ENCODE measurements around the gene TAF10.
A peak's percentile ranks its signal among the peaks of the same experiment; 100 is the strongest.

TAF10 gene

DNA sequence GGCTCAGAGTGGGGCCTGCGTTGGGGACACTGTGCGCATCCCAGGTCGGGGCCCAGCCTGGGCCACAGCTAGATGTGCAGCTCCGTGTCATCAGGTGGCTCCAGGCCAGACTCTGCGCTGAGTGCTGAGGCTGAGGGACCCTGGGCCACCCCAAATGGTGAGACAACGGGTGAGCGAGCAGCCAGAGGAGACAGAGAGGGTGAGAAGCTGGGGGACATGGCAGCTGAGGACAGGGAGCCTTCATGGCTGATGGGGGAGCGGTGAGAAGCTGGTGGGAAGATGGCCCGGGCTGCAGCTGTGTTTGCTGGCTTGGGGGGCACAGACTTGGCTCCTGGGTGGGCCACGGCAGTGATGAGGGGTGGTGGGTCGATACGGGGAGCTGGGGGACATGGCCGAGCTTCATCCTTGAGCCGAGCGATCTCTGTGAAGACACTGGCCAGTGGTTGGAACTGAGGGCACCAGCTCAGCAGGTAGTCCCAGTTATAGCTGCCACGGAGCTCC is 9.7 kb upstream of the TAF10 start:
- H3K27ac ChIP-seq (replicated peaks; ENCODE audit: low read length), result no peak overlapping the region
- peaks cover 18 to 45% of the 10 kb centered on the region in 2 donors for H3K36me3 ChIP-seq (replicated peaks in 1 of 2; ENCODE audit: control insufficient read depth in 2 of 2, insufficient read depth in 2 of 2, low read length in 2 of 2)
- no peak overlapping the region for H2BK15ac ChIP-seq (ENCODE audit: low read length)
- WGBS, 2 donors (ENCODE audit: extremely low coverage in 2 of 2, insufficient read length in 2 of 2, insufficient replicate concordance in 1 of 2), result no CpG with 5 or more reads among the region's 16 CpGs
- H3K79me1 ChIP-seq (ENCODE audit: low read depth, low read length), result peaks cover 3% of the 10 kb centered on the region
- H3K23ac ChIP-seq (ENCODE audit: low read depth, low read length, poor library complexity), result peak overlapping the region; percentile 70
- H3K4ac ChIP-seq (ENCODE audit: low read length), result no peak overlapping the region
- H3K14ac ChIP-seq (ENCODE audit: low read length), result no peak overlapping the region
- no peaks in the 10 kb centered on the region for H3K27me3 ChIP-seq (ENCODE audit: control insufficient read depth in 3 of 3, insufficient read depth in 3 of 3, low read depth in 1 of 3, low read length in 3 of 3)
- H4K8ac ChIP-seq (ENCODE audit: low read depth, low read length), result no peak overlapping the region
- no peak overlapping the region for H2AK5ac ChIP-seq (ENCODE audit: low read depth, low read length)
- no peak overlapping the region for H3K9ac ChIP-seq (ENCODE audit: low read depth, low read length, poor library complexity)
- peaks cover 4 to 8% of the 10 kb centered on the region in 2 donors for H3K4me1 ChIP-seq (ENCODE audit: control insufficient read depth in 2 of 2, insufficient read depth in 1 of 2, low read depth in 1 of 2, low read length in 2 of 2)
- no peak overlapping the region for H2BK120ac ChIP-seq (ENCODE audit: low read depth, low read length)
- no peak overlapping the region for H2BK12ac ChIP-seq (ENCODE audit: low read length)
- peak overlapping the region in 1 of 2 donors; percentile 9 for H3K4me3 ChIP-seq (ENCODE audit: low read length in 2 of 2)
- no peak overlapping the region for H2BK5ac ChIP-seq (ENCODE audit: low read length)
- no peak overlapping the region for H3K18ac ChIP-seq (ENCODE audit: low read length)
- no peak overlapping the region for H2AFZ ChIP-seq (ENCODE audit: low read length)
- H3K4me2 ChIP-seq (ENCODE audit: insufficient read depth, low read length, poor library complexity, severe bottlenecking), result no peak overlapping the region
- no peak for DNase-seq (ENCODE audit: low spot score)
- no peaks in the 10 kb centered on the region for H3K9me3 ChIP-seq (replicated peaks in 1 of 2; ENCODE audit: control insufficient read depth in 2 of 2, insufficient read depth in 1 of 2, low read depth in 1 of 2, low read length in 2 of 2)
- no peak overlapping the region for H4K91ac ChIP-seq (ENCODE audit: low read depth, low read length, poor library complexity)

DNA sequence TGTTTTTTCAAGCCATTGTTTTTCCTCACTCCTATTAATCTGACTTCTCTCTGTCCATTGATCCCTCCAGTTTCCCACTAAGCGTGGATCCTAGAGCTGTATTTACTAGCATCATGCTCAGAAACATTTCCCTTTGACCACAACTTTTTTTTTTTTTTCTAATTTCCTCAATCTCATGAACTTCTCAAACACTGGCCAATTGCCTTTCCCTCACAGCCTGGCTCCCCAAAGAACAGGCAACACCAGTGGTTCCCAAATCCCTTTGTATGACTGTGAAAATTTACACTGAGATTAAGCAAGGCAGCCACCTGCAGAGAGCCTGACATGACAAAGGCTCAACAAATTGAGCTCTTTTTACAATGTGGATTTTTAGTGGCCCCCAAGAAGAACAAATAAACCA is 8.6 kb upstream of the TAF10 start:
- no peak overlapping the region for H3K14ac ChIP-seq (ENCODE audit: low read length)

DNA sequence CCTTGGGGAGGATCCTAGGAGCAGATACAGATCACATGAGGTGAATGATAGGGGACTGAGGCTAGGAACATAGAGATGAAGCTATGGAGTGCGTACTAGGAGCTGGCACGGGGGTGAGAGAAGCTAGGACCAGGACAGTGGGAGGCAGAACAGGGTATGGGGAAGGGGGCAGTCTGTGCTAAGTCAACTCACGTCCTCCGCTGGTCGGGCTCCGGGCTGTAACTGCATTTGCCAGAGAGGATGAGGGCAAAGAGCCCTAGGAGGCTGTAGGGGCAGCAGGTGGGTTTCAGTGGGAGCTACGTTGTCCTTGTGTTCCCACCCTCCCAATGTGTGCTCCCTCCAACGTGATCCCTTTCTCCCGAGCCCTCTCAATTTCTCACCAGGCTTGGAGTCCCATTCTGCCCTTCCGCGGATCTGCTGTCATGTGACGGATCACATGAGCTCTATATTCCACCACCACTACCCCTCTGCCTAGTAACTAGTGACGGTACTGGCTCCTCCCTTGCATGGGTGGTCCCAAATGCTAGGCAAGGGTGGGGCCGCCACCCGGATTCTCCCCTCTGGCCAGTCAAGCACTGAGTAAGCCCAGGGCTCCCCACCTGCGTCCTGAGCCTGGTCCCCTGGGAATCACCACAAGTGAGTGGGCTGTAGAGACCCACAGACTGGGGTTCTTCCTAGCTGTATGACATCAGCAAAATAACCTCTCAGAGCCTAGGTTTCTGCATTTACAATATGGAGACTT is 7.2 kb upstream of the TAF10 start, which contains the start of gene TPP1:
Gene TPP1 (minus strand): TSS at position 419 of the 742 bp plus-strand sequence. CDS start 22 bp downstream, at position 397.
- Histone ChIP-seq H3K36me3 (replicated peaks in 1 of 2; ENCODE audit: control insufficient read depth in 2 of 2, insufficient read depth in 2 of 2, low read length in 2 of 2) (peaks cover 4 to 39% of the 10 kb centered on the region in 2 donors), H3K9ac (ENCODE audit: low read depth, low read length, poor library complexity) (peak within 1 kb of the TSS; percentile 81), H2BK15ac (ENCODE audit: low read length) (no peak within 1 kb of the TSS), H3K4me1 (ENCODE audit: control insufficient read depth in 2 of 2, insufficient read depth in 1 of 2, low read depth in 1 of 2, low read length in 2 of 2) (peaks cover 4 to 8% of the 10 kb centered on the region in 2 donors), H4K8ac (ENCODE audit: low read depth, low read length) (peak within 1 kb of the TSS; percentile 75), H3K27ac (replicated peaks; ENCODE audit: low read length) (no peak within 1 kb of the TSS), H3K14ac (ENCODE audit: low read length) (no peak within 1 kb of the TSS), H3K4me3 (ENCODE audit: low read length in 2 of 2) (peak within 1 kb of the TSS; percentile 62 to 79), H3K79me1 (ENCODE audit: low read depth, low read length) (peaks cover 3% of the 10 kb centered on the region), H2BK120ac (ENCODE audit: low read depth, low read length) (no peak within 1 kb of the TSS), H3K4ac (ENCODE audit: low read length) (no peak within 1 kb of the TSS), H2AK5ac (ENCODE audit: low read depth, low read length) (peak within 1 kb of the TSS; percentile 50), H4K91ac (ENCODE audit: low read depth, low read length, poor library complexity) (no peak within 1 kb of the TSS), H3K27me3 (ENCODE audit: control insufficient read depth in 3 of 3, insufficient read depth in 3 of 3, low read depth in 1 of 3, low read length in 3 of 3) (no peaks in the 10 kb centered on the region), H3K18ac (ENCODE audit: low read length) (no peak within 1 kb of the TSS), H3K9me3 (replicated peaks in 1 of 2; ENCODE audit: control insufficient read depth in 2 of 2, insufficient read depth in 1 of 2, low read depth in 1 of 2, low read length in 2 of 2) (no peaks in the 10 kb centered on the region), H2BK5ac (ENCODE audit: low read length) (no peak within 1 kb of the TSS), H3K23ac (ENCODE audit: low read depth, low read length, poor library complexity) (no peak within 1 kb of the TSS), H3K4me2 (ENCODE audit: insufficient read depth, low read length, poor library complexity, severe bottlenecking) (peak within 1 kb of the TSS; percentile 91), H2AFZ (ENCODE audit: low read length) (peak within 1 kb of the TSS; percentile 87), H2BK12ac (ENCODE audit: low read length) (no peak within 1 kb of the TSS)
- DNase-seq (ENCODE audit: low spot score), result peak; percentile 92
- WGBS, 2 donors (ENCODE audit: extremely low coverage in 2 of 2, insufficient read length in 2 of 2, insufficient replicate concordance in 1 of 2), result no CpG with 5 or more reads among the region's 16 CpGs

More for the DNA sequence above, 8.6 kb upstream of the TAF10 start:
- Histone ChIP-seq H3K4ac (ENCODE audit: low read length) (no peak overlapping the region), H2AK5ac (ENCODE audit: low read depth, low read length) (no peak overlapping the region), H2AFZ (ENCODE audit: low read length) (no peak overlapping the region), H3K18ac (ENCODE audit: low read length) (no peak overlapping the region), H3K9ac (ENCODE audit: low read depth, low read length, poor library complexity) (no peak overlapping the region), H2BK15ac (ENCODE audit: low read length) (no peak overlapping the region), H3K9me3 (replicated peaks in 1 of 2; ENCODE audit: control insufficient read depth in 2 of 2, insufficient read depth in 1 of 2, low read depth in 1 of 2, low read length in 2 of 2) (no peaks in the 10 kb centered on the region), H3K23ac (ENCODE audit: low read depth, low read length, poor library complexity) (no peak overlapping the region), H2BK120ac (ENCODE audit: low read depth, low read length) (no peak overlapping the region), H3K4me2 (ENCODE audit: insufficient read depth, low read length, poor library complexity, severe bottlenecking) (no peak overlapping the region), H4K91ac (ENCODE audit: low read depth, low read length, poor library complexity) (no peak overlapping the region), H3K27ac (replicated peaks; ENCODE audit: low read length) (no peak overlapping the region), H4K8ac (ENCODE audit: low read depth, low read length) (no peak overlapping the region), H3K27me3 (ENCODE audit: control insufficient read depth in 3 of 3, insufficient read depth in 3 of 3, low read depth in 1 of 3, low read length in 3 of 3) (no peaks in the 10 kb centered on the region), H3K36me3 (replicated peaks in 1 of 2; ENCODE audit: control insufficient read depth in 2 of 2, insufficient read depth in 2 of 2, low read length in 2 of 2) (peaks cover 12 to 39% of the 10 kb centered on the region in 2 donors), H3K4me1 (ENCODE audit: control insufficient read depth in 2 of 2, insufficient read depth in 1 of 2, low read depth in 1 of 2, low read length in 2 of 2) (peaks cover 4 to 8% of the 10 kb centered on the region in 2 donors), H2BK12ac (ENCODE audit: low read length) (no peak overlapping the region), H3K4me3 (ENCODE audit: low read length in 2 of 2) (no peak overlapping the region), H2BK5ac (ENCODE audit: low read length) (no peak overlapping the region), H3K79me1 (ENCODE audit: low read depth, low read length) (peaks cover 3% of the 10 kb centered on the region)
- no peak for DNase-seq (ENCODE audit: low spot score)
- no CpG with 5 or more reads among the region's 1 CpG for WGBS, 2 donors (ENCODE audit: extremely low coverage in 2 of 2, insufficient read length in 2 of 2, insufficient replicate concordance in 1 of 2)
